Measurements from ENCODE around the gene ATRIP.

GRCh38 chr3:48405971-48406370 is 40.6 kb upstream of the ATRIP start:
- TF ChIP-seq EZH2phosphoT487 (IDR thresholded peaks at IDR 0.05), result no peak
- TF ChIP-seq CTCF (IDR thresholded peaks at IDR 0.05), result no peak
- TF ChIP-seq EZH2 (IDR thresholded peaks at IDR 0.05), result no peak
